B cell (primary cell): ENCODE measurements around the gene TCHH. TPM values are rescaled to one million over a fixed set of nuclear protein-coding genes. Genes with fewer than 3 reads are reported as not detected.

Experiments used
- ATAC-seq: fragments of 200-7000 bp; cut with Tn5 transposase; one replicate; pipeline ENCODE4 v1.10.0; 2021; ENCODE audit warnings: low read depth, mild to moderate bottlenecking, moderate number of reproducible peaks, moderate library complexity
- CTCF ChIA-PET: fragments of 350-600 bp; sonication (Branson Sonifier 250); formaldehyde crosslinking; loops from one replicate; lab custom pipeline; 2021; ENCODE audit warnings: antibody characterized with exemption, inconsistent platforms; lab: Charles Lee
- POLR2A ChIA-PET: fragments of 350-600 bp; sonication (Branson Sonifier 250); formaldehyde crosslinking; loops from one replicate; lab custom pipeline; 2021; ENCODE audit warnings: antibody characterized with exemption; lab: Charles Lee
- DNase-seq: peaks from one replicate; pipeline ENCODE4 v3.0.0; 2013
- H2AFZ ChIP-seq: 2 replicates; pipeline ENCODE4 v1.6.1; 2012; ENCODE audit warnings: mild to moderate bottlenecking, low read depth, low read length; ENCODE audit not compliant: insufficient read depth, poor library complexity, severe bottlenecking
- H3K27ac ChIP-seq, 2 donors: 1 replicate in 1 of 2; 2 replicates in 1 of 2; pipeline ENCODE4 v1.5.1; 2012 to 2013; ENCODE audit warnings: low read length in 2 of 2, mild to moderate bottlenecking in 2 of 2, moderate library complexity in 1 of 2
- H3K27me3 ChIP-seq, 4 experiments: fragments of 200-600 bp in 1 of 4; sonication (generic) in 1 of 4; replicated peaks in 1 of 4; 1 replicate in 2 of 4; 2 replicates in 2 of 4; pipeline versions ENCODE4 v1.6.1 to v1.7.0; 2013 to 2016; ENCODE audit warnings: low read length in 3 of 4, mild to moderate bottlenecking in 2 of 4, mixed read lengths in 1 of 4, moderate library complexity in 1 of 4; ENCODE audit not compliant: insufficient read depth in 4 of 4, control insufficient read depth in 3 of 4; ENCODE audit errors: control extremely low read depth in 1 of 4
- H3K36me3 ChIP-seq, 2 experiments: replicated peaks in 1 of 2; 1 replicate in 1 of 2; 2 replicates in 1 of 2; pipeline versions ENCODE4 v1.6.1 to v1.7.1; 2013; ENCODE audit warnings: low read length in 1 of 2; ENCODE audit not compliant: insufficient read depth in 2 of 2, control insufficient read depth in 1 of 2; ENCODE audit errors: control extremely low read depth in 1 of 2, extremely low read depth in 1 of 2
- H3K4me1 ChIP-seq, 2 donors: fragments of 200-600 bp in 1 of 2; sonication (generic) in 1 of 2; 1 replicate in 1 of 2; 2 replicates in 1 of 2; pipeline versions ENCODE4 v1.5.1 to v1.6.1; 2013 to 2017; ENCODE audit warnings: low read length in 2 of 2; ENCODE audit not compliant: control insufficient read depth in 2 of 2, insufficient read depth in 2 of 2
- H3K4me2 ChIP-seq: replicated peaks from 2 replicates; pipeline ENCODE3; 2012; ENCODE audit warnings: mild to moderate bottlenecking, low read depth, low read length; ENCODE audit not compliant: poor library complexity, severe bottlenecking
- H3K4me3 ChIP-seq, 5 experiments: fragments of 200-600 bp in 1 of 5; sonication (generic) in 1 of 5; 1 replicate in 3 of 5; 2 replicates in 2 of 5; pipeline versions ENCODE4 v1.5.1 to v1.7.0; 2011 to 2016; ENCODE audit warnings: low read length in 4 of 5, mild to moderate bottlenecking in 4 of 5, low read depth in 2 of 5, control low read depth in 1 of 5, moderate library complexity in 1 of 5; ENCODE audit not compliant: insufficient read depth in 1 of 5; ENCODE audit errors: control extremely low read depth in 1 of 5, extremely low read depth in 1 of 5
- H3K79me2 ChIP-seq: fragments of 200-600 bp; sonication (generic); one replicate; pipeline ENCODE4 v1.6.0; 2016; ENCODE audit warnings: low read length; ENCODE audit not compliant: control insufficient read depth, insufficient read depth
- H3K9ac ChIP-seq: fragments of 200-600 bp; sonication (generic); 2 replicates; pipeline ENCODE4 v1.6.1; 2017; ENCODE audit warnings: mild to moderate bottlenecking, low read length, moderate library complexity
- H3K9me3 ChIP-seq, 3 donors: one replicate each; pipeline versions ENCODE4 v1.6.1 to v1.7.1; 2013; ENCODE audit warnings: low read length in 2 of 3; ENCODE audit not compliant: control insufficient read depth in 2 of 3, insufficient read depth in 1 of 3; ENCODE audit errors: control extremely low read depth in 1 of 3
- H4K20me1 ChIP-seq: 2 replicates; pipeline ENCODE4 v1.6.0; 2012; ENCODE audit warnings: mild to moderate bottlenecking, low read length; ENCODE audit not compliant: insufficient read depth, control insufficient read depth, poor library complexity, severe bottlenecking
- H3K27ac Mint-ChIP-seq: one replicate; pipeline ENCODE4 v1.8.0; 2021; ENCODE audit warnings: mixed read lengths
- H3K27me3 Mint-ChIP-seq: one replicate; pipeline ENCODE4 v1.8.0; 2021; ENCODE audit warnings: mixed read lengths
- H3K4me1 Mint-ChIP-seq: one replicate; pipeline ENCODE4 v1.8.0; 2021; ENCODE audit warnings: mixed read lengths
- H3K4me3 Mint-ChIP-seq: one replicate; pipeline ENCODE4 v1.8.0; 2021; ENCODE audit warnings: mixed read lengths
- H3K9me3 Mint-ChIP-seq: one replicate; pipeline ENCODE4 v1.8.0; 2022; ENCODE audit warnings: mixed read lengths; ENCODE audit not compliant: insufficient read depth
- EZH2 ChIP-seq: IDR thresholded peaks from 2 replicates; pipeline ENCODE4 v1.6.1; 2012; ENCODE audit warnings: borderline replicate concordance, low read depth, mild to moderate bottlenecking, moderate library complexity, low read length; ENCODE audit not compliant: insufficient read depth, poor library complexity, severe bottlenecking
- WGBS: methylation state at CpG from one replicate; pipeline ENCODE4 v1.1.5; 2013; ENCODE audit warnings: missing lambda C conversion rate; ENCODE audit not compliant: insufficient coverage; 5-methylcytosine and 5-hydroxymethylcytosine counted together
- intact Hi-C: fragments of 100-400 bp; cut with micrococcal nuclease; formaldehyde crosslinking; loops from one replicate; pipeline ENCODE4 v1.10.0; 2022
- polyA plus RNA-seq: library from polyadenylated mRNA; depleted of rRNA; stranded (reverse); fragments of >200 nt; gene quantifications from 2 replicates; pipeline ENCODE4 v1.2.3, GENCODE V29; 2012
- total RNA-seq, 2 donors: library from RNA; stranded (reverse); fragments of 120-200 nt in 1 of 2; gene quantifications; 1 replicate in 1 of 2; 2 replicates in 1 of 2; pipeline versions ENCODE4 v1.2.3 to v1.2.4, GENCODE V29; 2013 to 2022
- TF ChIP-seq, protein P1 (sequence below): fragments of 200-600 bp; IDR thresholded peaks from one replicate; pipeline ENCODE4 v1.8.0; 2022; ENCODE audit warnings: antibody characterized with exemption, mild to moderate bottlenecking

TCHH gene
- total and polyA plus RNA-seq, 2 donors (not counting 1 experiment from before 2014, with no cell fraction given), result not detected

DNA sequence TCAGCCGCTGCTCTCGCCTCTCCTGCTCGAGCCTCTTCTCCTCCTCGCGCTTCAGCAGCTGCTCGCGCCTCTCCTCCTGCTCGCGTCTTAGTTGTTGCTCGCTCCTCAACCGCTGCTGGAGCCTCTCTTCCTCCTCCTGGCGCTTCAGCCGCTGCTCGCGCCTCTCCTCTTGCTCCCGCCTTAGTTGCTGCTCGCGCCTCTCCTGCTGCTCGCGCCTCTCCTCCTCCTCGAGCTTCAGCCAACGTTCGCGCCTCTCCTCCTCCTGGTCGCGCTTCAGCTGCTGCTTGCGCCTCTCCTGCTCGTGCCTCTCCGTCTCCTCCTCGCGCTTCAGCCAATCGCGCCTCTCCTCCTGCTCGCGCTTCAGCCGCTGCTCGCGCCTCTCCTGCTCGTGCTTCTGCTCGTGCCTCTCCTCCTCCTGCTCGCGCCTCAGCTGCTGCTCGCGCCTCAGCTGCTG is 3.7 kb downstream of the TCHH start:
- Mint-ChIP-seq H3K9me3 (no peaks in the 10 kb centered on the region), H3K27me3 (peaks cover 21% of the 10 kb centered on the region), H3K27ac (no peak overlapping the region), H3K4me3 (no peak overlapping the region), H3K4me1 (peaks cover 6% of the 10 kb centered on the region)
- POLR2A ChIA-PET, result interaction anchor here (0.8 kb wide), 1 partner anchor 72 kb away, joined by 3 read pairs; no protein-coding TSS in a partner anchor
- CTCF ChIA-PET, result interaction anchor here (0.8 to 1.2 kb wide), 2 partner anchors 8 to 347 kb away, joined by 3 read pairs; no protein-coding TSS in a partner anchor
- no peaks in the 10 kb centered on the region for H3K79me2 ChIP-seq
- 1% methylated on average over 33 of the region's 44 CpGs for WGBS
- DNase-seq, result no peak
- H3K4me2 ChIP-seq, result peak overlapping the region; percentile 85
- H2AFZ ChIP-seq, result peak overlapping the region; percentile 78
- no peak for ATAC-seq
- peaks cover 0 to 40% (median 0%) of the 10 kb centered on the region in 3 donors for H3K9me3 ChIP-seq
- peak overlapping the region; percentile 55 for H3K9ac ChIP-seq
- no peak overlapping the region for H3K27ac ChIP-seq
- no peaks in the 10 kb centered on the region for H3K36me3 ChIP-seq
- peak overlapping the region in 4 of 5 experiments; percentile 25 to 58 (median 42) for H3K4me3 ChIP-seq
- TF ChIP-seq EZH2, result no peak
- TF ChIP-seq, protein P1, sequence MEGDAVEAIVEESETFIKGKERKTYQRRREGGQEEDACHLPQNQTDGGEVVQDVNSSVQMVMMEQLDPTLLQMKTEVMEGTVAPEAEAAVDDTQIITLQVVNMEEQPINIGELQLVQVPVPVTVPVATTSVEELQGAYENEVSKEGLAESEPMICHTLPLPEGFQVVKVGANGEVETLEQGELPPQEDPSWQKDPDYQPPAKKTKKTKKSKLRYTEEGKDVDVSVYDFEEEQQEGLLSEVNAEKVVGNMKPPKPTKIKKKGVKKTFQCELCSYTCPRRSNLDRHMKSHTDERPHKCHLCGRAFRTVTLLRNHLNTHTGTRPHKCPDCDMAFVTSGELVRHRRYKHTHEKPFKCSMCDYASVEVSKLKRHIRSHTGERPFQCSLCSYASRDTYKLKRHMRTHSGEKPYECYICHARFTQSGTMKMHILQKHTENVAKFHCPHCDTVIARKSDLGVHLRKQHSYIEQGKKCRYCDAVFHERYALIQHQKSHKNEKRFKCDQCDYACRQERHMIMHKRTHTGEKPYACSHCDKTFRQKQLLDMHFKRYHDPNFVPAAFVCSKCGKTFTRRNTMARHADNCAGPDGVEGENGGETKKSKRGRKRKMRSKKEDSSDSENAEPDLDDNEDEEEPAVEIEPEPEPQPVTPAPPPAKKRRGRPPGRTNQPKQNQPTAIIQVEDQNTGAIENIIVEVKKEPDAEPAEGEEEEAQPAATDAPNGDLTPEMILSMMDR, result no peak
- peaks cover 0 to 79% (median 69%) of the 10 kb centered on the region in 4 experiments for H3K27me3 ChIP-seq
- intact Hi-C loops, result no loop called here
- no peaks in the 10 kb centered on the region for H4K20me1 ChIP-seq
- H3K4me1 ChIP-seq, result peaks cover 46 to 57% of the 10 kb centered on the region in 2 donors

- DNase-seq (peak; percentile 48), ATAC-seq (no peak)
- Mint-ChIP-seq H3K4me1 (peaks cover 6% of the 10 kb centered on the region), H3K27ac (no peak overlapping the region), H3K4me3 (no peak overlapping the region), H3K9me3 (no peaks in the 10 kb centered on the region), H3K27me3 (peaks cover 21% of the 10 kb centered on the region)
- H3K79me2 ChIP-seq, result no peaks in the 10 kb centered on the region
- H3K27ac ChIP-seq, result no peak overlapping the region
- peaks cover 46 to 57% of the 10 kb centered on the region in 2 donors for H3K4me1 ChIP-seq
- H3K9ac ChIP-seq, result peak overlapping the region; percentile 55
- peaks cover 0 to 40% (median 0%) of the 10 kb centered on the region in 3 donors for H3K9me3 ChIP-seq
- H3K27me3 ChIP-seq, result peaks cover 0 to 79% (median 66%) of the 10 kb centered on the region in 4 experiments
- H4K20me1 ChIP-seq, result no peaks in the 10 kb centered on the region
- under 1% methylated on average over 60 of the region's 60 CpGs for WGBS
- H2AFZ ChIP-seq, result peak overlapping the region; percentile 78
- peak overlapping the region in 4 of 5 experiments; percentile 25 to 58 (median 42) for H3K4me3 ChIP-seq
- POLR2A ChIA-PET, result no interaction called here
- peak overlapping the region; percentile 85 for H3K4me2 ChIP-seq
- CTCF ChIA-PET, result interaction anchor here (0.8 to 1.2 kb wide), 2 partner anchors 9 to 347 kb away, joined by 3 read pairs; no protein-coding TSS in a partner anchor
- H3K36me3 ChIP-seq, result no peaks in the 10 kb centered on the region
- TF ChIP-seq EZH2, result no peak
- TF ChIP-seq, protein P1, result no peak
- intact Hi-C loops, result no loop called here
These were observed 4.3 kb downstream of the TCHH start for GRCh38 chr1:152110860-152111514.
